HL-60 (cell line): ENCODE measurements around the gene MME.

ENCODE experiments used
- DNase-seq, 2 experiments: peaks; one replicate each; pipeline ENCODE4 v3.0.0-alpha.2; 2010 to 2020; ENCODE audit warnings: low read depth in 1 of 2, low spot score in 1 of 2
- H3K27ac ChIP-seq: fragments of 250-450 bp; sonication (Bioruptor Pico); replicated peaks from 2 replicates; pipeline ENCODE4 v1.5.1; 2020; ENCODE audit warnings: mild to moderate bottlenecking, moderate library complexity
- H3K27me3 ChIP-seq: fragments of 250-450 bp; sonication (Bioruptor Pico); 2 replicates; pipeline ENCODE4 v1.5.1; 2021; ENCODE audit warnings: mild to moderate bottlenecking, moderate library complexity; ENCODE audit not compliant: insufficient read depth, poor library complexity, severe bottlenecking
- H3K4me3 ChIP-seq: replicated peaks from 2 replicates; pipeline ENCODE4 v1.5.1; 2011; ENCODE audit warnings: mild to moderate bottlenecking, control low read depth, low read length; ENCODE audit not compliant: insufficient read depth
- GABPA ChIP-seq: IDR thresholded peaks from 2 replicates; pipeline ENCODE4 v1.6.1; 2012; ENCODE audit warnings: low read depth
- POLR2AphosphoS5 ChIP-seq: IDR thresholded peaks from 2 replicates; pipeline ENCODE4 v1.6.1; 2012; ENCODE audit warnings: low read depth
- SPI1 ChIP-seq: IDR thresholded peaks from 2 replicates; pipeline ENCODE4 v1.6.1; 2012; ENCODE audit warnings: low read depth, mild to moderate bottlenecking, borderline replicate concordance
- TF ChIP-seq, protein P1 (sequence below): IDR thresholded peaks from 2 replicates; pipeline ENCODE4 v1.6.1; 2012; ENCODE audit warnings: low read depth; ENCODE audit not compliant: insufficient replicate concordance
- TF ChIP-seq, protein P2 (sequence below): IDR thresholded peaks from one replicate; pipeline ENCODE4 v1.5.1; 2011; ENCODE audit warnings: low read length, control low read depth, inconsistent platforms; ENCODE audit not compliant: insufficient read depth

The MME gene

DNA sequence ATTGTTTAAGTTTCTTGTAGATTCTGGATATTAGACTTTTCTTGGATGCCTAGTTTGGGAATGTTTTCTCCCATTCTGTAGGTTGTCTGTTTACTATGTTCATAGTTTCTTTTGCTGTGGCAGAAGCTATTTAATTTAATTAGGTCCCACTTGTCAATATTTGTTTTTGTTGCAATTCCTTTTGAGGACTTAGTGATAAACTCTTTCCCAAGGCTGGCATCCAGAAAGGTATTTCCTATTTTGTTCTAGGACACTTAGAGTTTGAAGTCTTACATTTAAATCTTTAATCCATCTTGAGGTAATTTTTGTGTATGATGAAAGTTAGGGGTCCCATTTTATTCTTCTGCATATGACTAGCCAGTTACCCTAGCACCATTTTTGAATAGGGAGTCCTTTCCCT, 54.9 kb downstream of the MME start:
- no peak overlapping the region for H3K4me3 ChIP-seq
- no peaks in the 10 kb centered on the region for H3K27me3 ChIP-seq
- H3K27ac ChIP-seq = no peak overlapping the region
- no peak for DNase-seq
- no peak for TF ChIP-seq GABPA

DNA sequence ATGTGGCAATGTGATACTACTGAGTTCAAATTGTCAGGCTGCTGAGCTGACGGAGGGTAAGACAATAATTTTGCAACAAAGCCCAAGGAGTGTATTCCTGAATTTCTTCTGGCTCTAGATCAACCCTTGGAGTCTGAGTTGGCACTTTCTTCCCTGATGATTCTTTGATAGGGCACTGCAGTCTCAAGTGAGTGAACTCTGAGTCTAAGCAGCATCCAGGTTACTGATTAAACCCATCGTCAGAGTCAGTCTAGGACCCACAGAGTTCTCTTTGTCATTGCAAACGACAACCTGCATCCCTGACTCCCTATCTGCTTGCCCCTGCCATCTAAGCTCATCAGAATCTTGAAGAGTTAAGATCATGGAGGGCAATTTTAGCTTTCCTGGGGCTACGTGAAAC, 58.6 kb downstream of the MME start:
- H3K27ac ChIP-seq = no peak overlapping the region
- no peaks in the 10 kb centered on the region for H3K27me3 ChIP-seq
- TF ChIP-seq POLR2AphosphoS5 (no peak), SPI1 (no peak), GABPA (no peak)
- TF ChIP-seq, protein P1, sequence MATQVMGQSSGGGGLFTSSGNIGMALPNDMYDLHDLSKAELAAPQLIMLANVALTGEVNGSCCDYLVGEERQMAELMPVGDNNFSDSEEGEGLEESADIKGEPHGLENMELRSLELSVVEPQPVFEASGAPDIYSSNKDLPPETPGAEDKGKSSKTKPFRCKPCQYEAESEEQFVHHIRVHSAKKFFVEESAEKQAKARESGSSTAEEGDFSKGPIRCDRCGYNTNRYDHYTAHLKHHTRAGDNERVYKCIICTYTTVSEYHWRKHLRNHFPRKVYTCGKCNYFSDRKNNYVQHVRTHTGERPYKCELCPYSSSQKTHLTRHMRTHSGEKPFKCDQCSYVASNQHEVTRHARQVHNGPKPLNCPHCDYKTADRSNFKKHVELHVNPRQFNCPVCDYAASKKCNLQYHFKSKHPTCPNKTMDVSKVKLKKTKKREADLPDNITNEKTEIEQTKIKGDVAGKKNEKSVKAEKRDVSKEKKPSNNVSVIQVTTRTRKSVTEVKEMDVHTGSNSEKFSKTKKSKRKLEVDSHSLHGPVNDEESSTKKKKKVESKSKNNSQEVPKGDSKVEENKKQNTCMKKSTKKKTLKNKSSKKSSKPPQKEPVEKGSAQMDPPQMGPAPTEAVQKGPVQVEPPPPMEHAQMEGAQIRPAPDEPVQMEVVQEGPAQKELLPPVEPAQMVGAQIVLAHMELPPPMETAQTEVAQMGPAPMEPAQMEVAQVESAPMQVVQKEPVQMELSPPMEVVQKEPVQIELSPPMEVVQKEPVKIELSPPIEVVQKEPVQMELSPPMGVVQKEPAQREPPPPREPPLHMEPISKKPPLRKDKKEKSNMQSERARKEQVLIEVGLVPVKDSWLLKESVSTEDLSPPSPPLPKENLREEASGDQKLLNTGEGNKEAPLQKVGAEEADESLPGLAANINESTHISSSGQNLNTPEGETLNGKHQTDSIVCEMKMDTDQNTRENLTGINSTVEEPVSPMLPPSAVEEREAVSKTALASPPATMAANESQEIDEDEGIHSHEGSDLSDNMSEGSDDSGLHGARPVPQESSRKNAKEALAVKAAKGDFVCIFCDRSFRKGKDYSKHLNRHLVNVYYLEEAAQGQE = no peak
- TF ChIP-seq, protein P2, sequence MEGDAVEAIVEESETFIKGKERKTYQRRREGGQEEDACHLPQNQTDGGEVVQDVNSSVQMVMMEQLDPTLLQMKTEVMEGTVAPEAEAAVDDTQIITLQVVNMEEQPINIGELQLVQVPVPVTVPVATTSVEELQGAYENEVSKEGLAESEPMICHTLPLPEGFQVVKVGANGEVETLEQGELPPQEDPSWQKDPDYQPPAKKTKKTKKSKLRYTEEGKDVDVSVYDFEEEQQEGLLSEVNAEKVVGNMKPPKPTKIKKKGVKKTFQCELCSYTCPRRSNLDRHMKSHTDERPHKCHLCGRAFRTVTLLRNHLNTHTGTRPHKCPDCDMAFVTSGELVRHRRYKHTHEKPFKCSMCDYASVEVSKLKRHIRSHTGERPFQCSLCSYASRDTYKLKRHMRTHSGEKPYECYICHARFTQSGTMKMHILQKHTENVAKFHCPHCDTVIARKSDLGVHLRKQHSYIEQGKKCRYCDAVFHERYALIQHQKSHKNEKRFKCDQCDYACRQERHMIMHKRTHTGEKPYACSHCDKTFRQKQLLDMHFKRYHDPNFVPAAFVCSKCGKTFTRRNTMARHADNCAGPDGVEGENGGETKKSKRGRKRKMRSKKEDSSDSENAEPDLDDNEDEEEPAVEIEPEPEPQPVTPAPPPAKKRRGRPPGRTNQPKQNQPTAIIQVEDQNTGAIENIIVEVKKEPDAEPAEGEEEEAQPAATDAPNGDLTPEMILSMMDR = no peak
- H3K4me3 ChIP-seq = no peak overlapping the region
- DNase-seq = no peak

DNA sequence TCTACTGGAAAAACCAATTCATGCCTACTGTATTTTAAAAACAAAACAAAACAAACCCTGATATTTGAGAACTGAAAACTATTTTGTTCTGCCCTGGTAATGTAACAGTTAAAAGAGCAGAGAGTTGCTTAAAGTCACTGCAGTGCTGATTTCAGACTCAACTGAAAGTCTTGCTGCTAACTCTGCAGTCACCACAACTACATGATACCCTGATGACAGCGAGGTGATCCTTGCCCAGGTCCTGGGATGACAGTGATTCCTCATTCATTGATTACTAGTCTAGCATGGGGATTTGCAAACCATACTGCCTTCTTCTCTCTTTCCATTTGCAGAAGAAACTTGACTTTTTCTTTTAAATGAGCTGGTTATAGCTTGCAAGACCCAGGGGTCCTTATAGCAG, 67.5 kb downstream of the MME start:
- no peak for DNase-seq
- Histone ChIP-seq H3K4me3 (no peak overlapping the region), H3K27me3 (no peaks in the 10 kb centered on the region), H3K27ac (no peak overlapping the region)
- TF ChIP-seq SPI1 = no peak
- TF ChIP-seq POLR2AphosphoS5 = no peak
- no peak for TF ChIP-seq GABPA
- TF ChIP-seq, protein P2 = no peak
- TF ChIP-seq, protein P1 = no peak

DNA sequence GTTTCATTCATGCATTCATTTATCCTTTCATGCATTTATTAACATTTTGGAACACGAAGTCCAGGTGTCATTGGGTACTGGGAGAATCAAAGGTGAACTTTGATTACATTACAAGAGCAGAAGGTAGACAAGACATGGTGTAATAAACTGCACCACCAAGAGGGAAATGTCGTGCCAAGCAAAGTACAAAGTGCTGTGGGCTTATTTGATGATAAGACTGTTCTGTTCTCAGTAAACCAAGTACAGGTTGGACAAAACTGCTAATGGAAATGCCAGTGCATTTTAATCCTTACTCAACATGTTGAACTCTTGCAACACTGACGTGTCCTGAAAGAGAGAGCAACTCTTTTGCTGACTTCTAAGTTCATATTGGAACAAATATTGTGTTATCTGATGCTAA, 69.4 kb downstream of the MME start:
- Histone ChIP-seq H3K27ac (no peak overlapping the region), H3K4me3 (no peak overlapping the region), H3K27me3 (no peaks in the 10 kb centered on the region)
- no peak for DNase-seq
- TF ChIP-seq SPI1 (no peak), POLR2AphosphoS5 (no peak)
- TF ChIP-seq, protein P1 = no peak
